ENCODE results near the gene LRRD1.

The LRRD1 gene

GRCh38 chr7:92134271-92135051 is 44.5 kb downstream of the LRRD1 start, which contains the start of gene CYP51A1 (continued):
- TF ChIP-seq KLF7 (tag by site-specific recombination; IDR thresholded peaks at IDR 0.05; ENCODE audit: borderline replicate concordance) (peak; percentile 69; the same call in 1 of the 2 replicates), OSR2 (tag by site-specific recombination; IDR thresholded peaks at IDR 0.05) (peak; percentile 26; the same call in 1 of the 2 replicates), YY1 (tag by site-specific recombination; IDR thresholded peaks at IDR 0.05) (0 out of 2 replicates have a peak, but pooled peaks have one; percentile 12), ZNF560 (tag by site-specific recombination; IDR thresholded peaks at IDR 0.05; ENCODE audit: borderline replicate concordance) (no peak), ZNF518A (tag by site-specific recombination; conservative IDR thresholded peaks at IDR 0.05; ENCODE audit: low read depth) (peak; percentile 55), SALL2 (tag by site-specific recombination; IDR thresholded peaks at IDR 0.05; ENCODE audit: borderline replicate concordance) (no peak), ZNF174 (tag by site-specific recombination; IDR thresholded peaks at IDR 0.05) (no peak), ZNF391 (tag by site-specific recombination; IDR thresholded peaks at IDR 0.05; ENCODE audit: borderline replicate concordance, low read depth) (peak; percentile 83; the same call in 1 of the 2 replicates), ZBTB8A (tag by site-specific recombination; IDR thresholded peaks at IDR 0.05) (peak; percentile 85), KLF10 (tag by site-specific recombination; IDR thresholded peaks at IDR 0.05) (no peak), PRDM10 (tag by site-specific recombination; IDR thresholded peaks at IDR 0.05) (peak; percentile 40; the same call in 1 of the 2 replicates), ZNF660 (tag by site-specific recombination; IDR thresholded peaks at IDR 0.05) (peak; percentile 77; the same call in 1 of the 2 replicates), SP2 (tag by site-specific recombination; IDR thresholded peaks at IDR 0.05) (peak; percentile 85), ZNF26 (tag by site-specific recombination; IDR thresholded peaks at IDR 0.05) (no peak), PRDM2 (tag by site-specific recombination; IDR thresholded peaks at IDR 0.05; ENCODE audit: borderline replicate concordance) (no peak), SP7 (tag by site-specific recombination; IDR thresholded peaks at IDR 0.05) (peak; percentile 90), ZSCAN30 (tag by site-specific recombination; IDR thresholded peaks at IDR 0.05) (peak; percentile 81), ZEB2 (tag by site-specific recombination; IDR thresholded peaks at IDR 0.05) (peak; percentile 96), INSM2 (tag by site-specific recombination; IDR thresholded peaks at IDR 0.05) (peak; percentile 77), GLI4 (tag by site-specific recombination; IDR thresholded peaks at IDR 0.05) (peak; percentile 69; the same call in 1 of the 2 replicates)
